Measurements from ENCODE around the gene HEMK1. TPM values are rescaled to one million over a fixed set of nuclear protein-coding genes. Genes with fewer than 3 reads are reported as not detected.

HEMK1 gene
- total and polyA plus RNA-seq, 4 donors = 11.0 to 21.3 (median 15.1) TPM

DNA sequence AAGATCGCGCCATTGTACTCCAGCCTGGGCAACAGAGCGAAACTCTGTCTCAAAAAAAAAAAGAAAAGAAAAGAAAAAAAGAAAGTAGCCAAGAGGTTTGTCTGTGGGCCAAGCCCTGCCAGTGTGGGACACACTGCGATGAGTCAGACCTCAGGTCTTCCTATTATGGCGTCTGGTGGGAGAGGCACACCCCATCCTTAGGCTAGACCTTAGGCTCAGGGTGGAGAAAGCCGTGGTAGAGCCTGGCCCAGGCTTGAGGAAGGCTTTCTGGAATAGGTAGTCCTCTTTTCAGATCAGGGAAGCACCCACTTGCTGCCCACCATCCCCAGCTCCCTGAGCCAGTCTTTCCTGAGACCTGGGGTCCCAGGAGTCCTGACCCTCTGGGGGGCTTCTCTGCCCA, 6.0 kb downstream of the HEMK1 start:
- ATAC-seq (ENCODE audit: low FRiP score) = no peak
- DNase-seq = no peak
- Histone ChIP-seq H3K27ac (ENCODE audit: low read depth in 1 of 2, low read length in 2 of 2) (no peak overlapping the region), H3K9me3 (ENCODE audit: control insufficient read depth, low read length) (no peaks in the 10 kb centered on the region), H3K4me3 (ENCODE audit: low read length in 2 of 2) (no peak overlapping the region), H3K27me3 (ENCODE audit: control insufficient read depth in 1 of 2, insufficient read depth in 2 of 2, low read length in 1 of 2) (no peaks in the 10 kb centered on the region), H3K4me1 (ENCODE audit: control insufficient read depth in 1 of 2, insufficient read depth in 2 of 2, low read length in 2 of 2) (no peaks in the 10 kb centered on the region), H3K36me3 (ENCODE audit: control insufficient read depth in 1 of 2, insufficient read depth in 2 of 2, low read length in 1 of 2) (no peaks in the 10 kb centered on the region)
- intact Hi-C loops (cut with DNase I) = loop anchor here in 1 of 2 donors (10.0 kb wide), 1 partner anchor 799 kb away; no protein-coding TSS in a partner anchor
- WGBS, 2 donors = 86 to 92% methylated on average over 6 of the region's 6 CpGs

DNA sequence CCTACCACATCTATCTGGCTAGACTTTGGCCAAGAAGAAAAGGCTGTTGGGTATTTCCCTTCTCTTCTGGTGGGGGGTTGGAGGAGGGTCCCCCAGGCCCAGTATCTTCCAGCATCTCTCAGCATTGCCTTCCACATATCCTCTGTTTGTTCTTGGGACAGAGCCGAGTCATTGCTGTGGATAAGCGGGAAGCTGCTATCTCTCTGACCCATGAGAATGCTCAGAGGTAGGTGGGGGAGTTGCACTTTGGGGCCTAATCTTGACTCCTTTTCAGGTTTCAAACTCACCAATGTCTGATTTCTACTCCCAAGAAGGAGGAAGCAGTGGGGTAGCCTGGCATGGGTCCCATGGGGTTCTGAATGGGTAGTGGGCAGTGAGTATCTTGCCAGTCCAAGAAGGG, 8.0 kb downstream of the HEMK1 start:
- DNase-seq (no peak), ATAC-seq (ENCODE audit: low FRiP score) (no peak)
- intact Hi-C loops (cut with DNase I) = loop anchor here in 1 of 2 donors (10.0 kb wide), 1 partner anchor 797 kb away; no protein-coding TSS in a partner anchor
- Histone ChIP-seq H3K36me3 (ENCODE audit: control insufficient read depth in 1 of 2, insufficient read depth in 2 of 2, low read length in 1 of 2) (no peaks in the 10 kb centered on the region), H3K27ac (ENCODE audit: low read depth in 1 of 2, low read length in 2 of 2) (no peak overlapping the region), H3K27me3 (ENCODE audit: control insufficient read depth in 1 of 2, insufficient read depth in 2 of 2, low read length in 1 of 2) (no peaks in the 10 kb centered on the region), H3K9me3 (ENCODE audit: control insufficient read depth, low read length) (no peaks in the 10 kb centered on the region), H3K4me3 (ENCODE audit: low read length in 2 of 2) (no peak overlapping the region), H3K4me1 (ENCODE audit: control insufficient read depth in 1 of 2, insufficient read depth in 2 of 2, low read length in 2 of 2) (no peaks in the 10 kb centered on the region)
- WGBS, 2 donors = 89 to 91% methylated on average over 2 of the region's 2 CpGs

DNA sequence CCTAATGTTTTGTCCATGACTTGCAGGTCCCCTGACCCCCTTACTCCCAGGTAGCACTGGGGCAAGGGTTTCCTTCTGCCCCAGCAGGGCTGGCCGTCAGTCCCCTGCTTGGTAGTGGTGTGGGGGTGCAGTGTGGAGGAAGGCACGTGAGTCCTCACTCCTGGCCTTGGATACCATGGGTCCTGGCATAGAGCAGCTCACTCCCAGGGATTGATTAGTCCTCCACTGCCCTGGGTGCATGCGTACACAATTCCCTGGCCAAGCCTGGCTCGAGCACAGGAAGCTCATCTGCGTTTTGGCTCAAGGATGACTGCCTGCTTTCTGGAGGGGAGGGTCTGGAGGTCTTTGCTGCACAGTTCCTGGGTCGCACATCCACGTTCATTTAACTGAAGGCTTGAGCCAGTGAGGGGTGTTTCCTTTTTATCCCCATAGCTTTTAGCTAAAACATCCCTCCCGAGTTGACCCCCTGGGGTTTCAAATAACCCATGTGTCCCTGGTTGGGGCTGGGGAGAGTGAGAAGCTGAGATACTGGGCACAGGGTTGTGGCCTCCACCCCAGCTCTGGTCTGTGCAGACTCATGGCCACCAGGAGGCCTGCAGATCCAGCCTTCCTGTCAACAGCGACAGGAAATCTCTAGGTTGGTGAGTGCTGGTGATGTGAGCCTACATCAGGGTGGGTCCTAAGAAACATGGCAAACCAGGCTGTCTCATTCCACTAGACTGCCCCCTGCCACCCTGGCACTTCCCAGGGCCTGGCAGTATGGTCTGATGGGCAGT, 11.5 kb downstream of the HEMK1 start:
- H3K4me1 ChIP-seq (ENCODE audit: control insufficient read depth in 1 of 2, insufficient read depth in 2 of 2, low read length in 2 of 2) = no peaks in the 10 kb centered on the region
- H3K9me3 ChIP-seq (ENCODE audit: control insufficient read depth, low read length) = no peaks in the 10 kb centered on the region
- H3K36me3 ChIP-seq (ENCODE audit: control insufficient read depth in 1 of 2, insufficient read depth in 2 of 2, low read length in 1 of 2) = no peaks in the 10 kb centered on the region
- H3K4me3 ChIP-seq (ENCODE audit: low read length in 2 of 2) = no peak overlapping the region
- H3K27me3 ChIP-seq (ENCODE audit: control insufficient read depth in 1 of 2, insufficient read depth in 2 of 2, low read length in 1 of 2) = no peaks in the 10 kb centered on the region
- no peak for ATAC-seq (ENCODE audit: low FRiP score)
- no peak overlapping the region for H3K27ac ChIP-seq (ENCODE audit: low read depth in 1 of 2, low read length in 2 of 2)
- no peak for DNase-seq
- intact Hi-C loops (cut with DNase I) = no loop called here
- 60 to 71% methylated on average over 9 of the region's 9 CpGs for WGBS, 2 donors

DNA sequence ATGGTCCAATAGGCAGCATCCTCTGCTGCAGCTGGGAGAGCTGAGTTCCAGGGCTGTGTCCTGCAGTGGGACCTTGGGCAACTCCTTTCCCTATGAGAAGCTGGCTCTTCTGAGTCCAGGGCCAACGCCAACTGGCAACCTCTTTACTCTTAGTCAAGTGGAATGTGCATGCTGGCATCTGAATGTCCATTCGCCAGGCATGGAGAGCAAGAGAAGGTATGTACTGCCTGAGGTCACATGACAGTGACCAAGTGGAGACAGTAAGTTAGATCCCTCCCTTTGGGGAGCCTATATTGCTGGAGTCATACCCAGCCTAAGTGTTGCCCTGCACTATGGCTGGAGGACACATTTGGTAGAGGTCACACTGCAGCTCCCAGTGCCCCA, 12.1 kb downstream of the HEMK1 start:
- Histone ChIP-seq H3K27me3 (ENCODE audit: control insufficient read depth in 1 of 2, insufficient read depth in 2 of 2, low read length in 1 of 2) (no peaks in the 10 kb centered on the region), H3K4me3 (ENCODE audit: low read length in 2 of 2) (no peak overlapping the region), H3K27ac (ENCODE audit: low read depth in 1 of 2, low read length in 2 of 2) (no peak overlapping the region), H3K9me3 (ENCODE audit: control insufficient read depth, low read length) (no peaks in the 10 kb centered on the region), H3K36me3 (ENCODE audit: control insufficient read depth in 1 of 2, insufficient read depth in 2 of 2, low read length in 1 of 2) (no peaks in the 10 kb centered on the region), H3K4me1 (ENCODE audit: control insufficient read depth in 1 of 2, insufficient read depth in 2 of 2, low read length in 2 of 2) (no peaks in the 10 kb centered on the region)
- intact Hi-C loops (cut with DNase I) = no loop called here
- no peak for DNase-seq
- WGBS, 2 donors = 43% methylated on average over 2 of the region's 2 CpGs
- no peak for ATAC-seq (ENCODE audit: low FRiP score)

DNA sequence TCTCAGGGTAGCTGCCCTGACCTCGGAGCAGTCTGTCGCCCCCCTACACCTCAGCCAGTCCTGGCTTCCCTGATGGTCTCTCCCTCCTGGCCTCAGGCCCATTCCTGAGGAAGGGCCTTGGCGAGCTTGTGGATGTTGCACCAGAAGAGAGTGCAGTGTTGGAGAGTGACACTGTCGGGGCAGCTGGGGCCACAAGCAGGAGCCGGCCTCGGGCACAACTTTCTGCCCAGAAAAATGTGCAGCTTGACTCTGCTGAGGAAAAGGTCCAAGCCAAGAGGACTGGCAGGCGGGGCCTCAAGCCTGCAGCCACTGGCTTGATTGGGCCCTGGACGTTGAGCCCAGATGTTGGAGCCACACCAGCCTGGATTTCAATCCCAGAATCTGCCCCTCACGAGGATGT, 12.8 kb downstream of the HEMK1 start:
- ATAC-seq (ENCODE audit: low FRiP score) = peak; percentile 27
- intact Hi-C loops (cut with DNase I) = no loop called here
- 27 to 35% methylated on average over 9 of the region's 9 CpGs for WGBS, 2 donors

DNA sequence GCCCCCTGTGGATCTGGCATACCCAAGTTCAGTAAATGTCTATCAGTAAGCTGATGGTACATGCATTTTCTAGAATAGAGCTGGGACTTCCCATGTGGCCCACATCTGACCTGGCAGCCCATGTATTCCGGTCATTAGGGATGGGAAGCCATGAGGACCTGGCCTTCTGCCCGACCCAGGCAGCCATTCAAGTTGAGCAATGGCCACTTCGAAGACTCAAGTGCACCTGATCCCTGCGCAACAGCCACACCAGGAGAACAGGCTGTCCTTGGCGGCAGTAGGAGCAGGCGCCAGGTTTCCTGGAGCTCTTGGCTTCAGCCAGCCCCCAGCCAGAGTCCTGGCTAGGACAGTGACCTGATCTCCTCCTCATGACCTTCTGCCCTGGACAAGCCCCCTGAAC, 14.6 kb downstream of the HEMK1 start:
- H3K4me1 ChIP-seq (ENCODE audit: control insufficient read depth in 1 of 2, insufficient read depth in 2 of 2, low read length in 2 of 2) = no peaks in the 10 kb centered on the region
- no peak overlapping the region for H3K4me3 ChIP-seq (ENCODE audit: low read length in 2 of 2)
- intact Hi-C loops (cut with DNase I) = no loop called here
- peak in 1 of 2 donors; percentile 56 for DNase-seq
- no peak overlapping the region for H3K27ac ChIP-seq (ENCODE audit: low read depth in 1 of 2, low read length in 2 of 2)
- no peaks in the 10 kb centered on the region for H3K27me3 ChIP-seq (ENCODE audit: control insufficient read depth in 1 of 2, insufficient read depth in 2 of 2, low read length in 1 of 2)
- no peaks in the 10 kb centered on the region for H3K36me3 ChIP-seq (ENCODE audit: control insufficient read depth in 1 of 2, insufficient read depth in 2 of 2, low read length in 1 of 2)
- ATAC-seq (ENCODE audit: low FRiP score) = no peak
- 87% methylated on average over 6 of the region's 6 CpGs for WGBS, 2 donors
- no peaks in the 10 kb centered on the region for H3K9me3 ChIP-seq (ENCODE audit: control insufficient read depth, low read length)

More for the DNA sequence above, 12.8 kb downstream of the HEMK1 start:
- H3K9me3 ChIP-seq (ENCODE audit: control insufficient read depth, low read length) = no peaks in the 10 kb centered on the region
- no peaks in the 10 kb centered on the region for H3K36me3 ChIP-seq (ENCODE audit: control insufficient read depth in 1 of 2, insufficient read depth in 2 of 2, low read length in 1 of 2)
- no peak overlapping the region for H3K27ac ChIP-seq (ENCODE audit: low read depth in 1 of 2, low read length in 2 of 2)
- H3K4me3 ChIP-seq (ENCODE audit: low read length in 2 of 2) = no peak overlapping the region
- H3K27me3 ChIP-seq (ENCODE audit: control insufficient read depth in 1 of 2, insufficient read depth in 2 of 2, low read length in 1 of 2) = no peaks in the 10 kb centered on the region
- DNase-seq = no peak
- no peaks in the 10 kb centered on the region for H3K4me1 ChIP-seq (ENCODE audit: control insufficient read depth in 1 of 2, insufficient read depth in 2 of 2, low read length in 2 of 2)

DNA sequence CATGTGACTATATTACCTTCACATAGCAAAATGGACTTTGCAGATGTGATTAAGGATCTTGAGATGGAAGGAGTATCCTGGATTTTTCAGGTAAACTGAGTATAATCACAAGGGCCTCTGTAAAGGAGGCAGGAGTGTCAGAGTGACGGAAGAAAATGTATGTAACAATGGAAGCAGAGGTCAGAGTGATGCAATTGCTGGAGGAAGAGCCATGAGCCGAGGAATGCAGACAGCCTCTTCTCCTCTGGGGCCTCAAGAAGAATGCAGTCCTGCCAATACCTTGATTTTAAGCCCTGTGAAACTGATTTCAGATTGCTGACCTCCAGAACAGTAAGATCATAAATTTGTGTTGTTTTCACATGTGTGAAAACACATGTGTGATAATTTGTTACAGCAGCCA, 15.1 kb downstream of the HEMK1 start:
- H3K4me1 ChIP-seq (ENCODE audit: control insufficient read depth in 1 of 2, insufficient read depth in 2 of 2, low read length in 2 of 2) = no peaks in the 10 kb centered on the region
- ATAC-seq (ENCODE audit: low FRiP score) (no peak), DNase-seq (no peak)
- intact Hi-C loops (cut with DNase I) = no loop called here
- no peak overlapping the region for H3K27ac ChIP-seq (ENCODE audit: low read depth in 1 of 2, low read length in 2 of 2)
- 78 to 81% methylated on average over 2 of the region's 2 CpGs for WGBS, 2 donors
- H3K9me3 ChIP-seq (ENCODE audit: control insufficient read depth, low read length) = no peaks in the 10 kb centered on the region
- H3K36me3 ChIP-seq (ENCODE audit: control insufficient read depth in 1 of 2, insufficient read depth in 2 of 2, low read length in 1 of 2) = no peaks in the 10 kb centered on the region
- no peaks in the 10 kb centered on the region for H3K27me3 ChIP-seq (ENCODE audit: control insufficient read depth in 1 of 2, insufficient read depth in 2 of 2, low read length in 1 of 2)
- H3K4me3 ChIP-seq (ENCODE audit: low read length in 2 of 2) = no peak overlapping the region

DNA sequence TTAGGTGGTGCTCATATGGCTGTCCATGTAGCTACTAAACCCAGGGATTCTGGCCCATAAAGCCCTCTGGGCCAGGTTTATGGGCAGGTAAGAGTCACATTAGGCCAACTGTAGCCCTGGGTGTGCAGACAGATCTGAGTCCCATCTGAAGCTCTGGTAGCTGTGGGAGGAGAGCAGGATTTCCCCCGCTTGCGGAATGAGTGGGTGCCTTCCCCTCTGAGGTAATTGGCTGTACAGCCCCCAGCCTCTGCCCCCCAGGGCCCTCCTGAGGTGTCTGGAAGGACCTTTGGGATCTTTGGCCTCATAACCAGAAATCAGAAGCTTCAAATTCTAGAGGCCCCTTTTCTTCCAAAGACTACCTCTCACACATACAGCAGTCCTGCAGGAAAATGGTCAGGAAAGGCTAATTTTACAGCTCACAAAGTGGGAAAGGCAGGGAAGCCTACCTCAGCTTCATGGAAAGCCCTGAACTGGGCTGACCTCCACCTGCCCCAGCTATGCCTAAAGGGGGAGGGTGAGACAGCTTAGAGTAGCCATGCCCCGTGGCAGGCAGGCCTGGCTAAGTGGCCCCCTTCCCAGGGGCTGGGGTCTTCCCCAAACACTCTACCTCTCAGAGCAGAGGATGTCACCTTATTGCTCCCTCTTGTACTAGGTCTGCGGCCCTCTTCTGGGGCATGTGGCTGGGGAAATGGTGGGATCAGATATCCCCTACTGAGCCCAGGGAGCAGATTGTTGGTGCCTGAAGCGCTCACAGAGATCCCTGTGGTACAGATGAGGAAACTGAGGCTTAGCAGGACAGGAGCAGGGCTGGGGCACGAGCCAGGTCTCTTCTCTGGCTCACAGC, 16.8 kb downstream of the HEMK1 start:
- DNase-seq (no peak), ATAC-seq (ENCODE audit: low FRiP score) (no peak)
- Histone ChIP-seq H3K9me3 (ENCODE audit: control insufficient read depth, low read length) (no peaks in the 10 kb centered on the region), H3K27ac (ENCODE audit: low read depth in 1 of 2, low read length in 2 of 2) (no peak overlapping the region), H3K36me3 (ENCODE audit: control insufficient read depth in 1 of 2, insufficient read depth in 2 of 2, low read length in 1 of 2) (no peaks in the 10 kb centered on the region), H3K4me3 (ENCODE audit: low read length in 2 of 2) (no peak overlapping the region), H3K4me1 (ENCODE audit: control insufficient read depth in 1 of 2, insufficient read depth in 2 of 2, low read length in 2 of 2) (no peaks in the 10 kb centered on the region), H3K27me3 (ENCODE audit: control insufficient read depth in 1 of 2, insufficient read depth in 2 of 2, low read length in 1 of 2) (no peaks in the 10 kb centered on the region)
- 90 to 91% methylated on average over 6 of the region's 6 CpGs for WGBS, 2 donors
- intact Hi-C loops (cut with DNase I) = no loop called here

DNA sequence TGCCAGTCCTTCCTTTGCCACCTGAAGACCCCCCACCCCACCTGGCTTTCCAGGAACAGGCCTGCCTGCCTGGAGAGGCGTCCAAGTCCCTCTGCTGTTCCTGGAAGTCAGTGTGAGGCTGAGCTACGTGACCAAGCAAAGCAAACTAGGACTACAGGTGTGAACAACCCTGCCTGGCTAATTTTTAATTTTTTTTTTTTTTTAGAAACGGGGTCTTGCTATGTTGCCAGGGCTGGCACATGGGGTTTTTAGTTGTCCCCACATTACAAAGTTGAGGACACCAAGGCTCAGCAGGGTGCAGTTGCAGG, 17.4 kb downstream of the HEMK1 start:
- Histone ChIP-seq H3K9me3 (ENCODE audit: control insufficient read depth, low read length) (no peaks in the 10 kb centered on the region), H3K4me1 (ENCODE audit: control insufficient read depth in 1 of 2, insufficient read depth in 2 of 2, low read length in 2 of 2) (no peaks in the 10 kb centered on the region), H3K27ac (ENCODE audit: low read depth in 1 of 2, low read length in 2 of 2) (no peak overlapping the region), H3K36me3 (ENCODE audit: control insufficient read depth in 1 of 2, insufficient read depth in 2 of 2, low read length in 1 of 2) (no peaks in the 10 kb centered on the region), H3K27me3 (ENCODE audit: control insufficient read depth in 1 of 2, insufficient read depth in 2 of 2, low read length in 1 of 2) (no peaks in the 10 kb centered on the region), H3K4me3 (ENCODE audit: low read length in 2 of 2) (no peak overlapping the region)
- WGBS, 2 donors = 74 to 80% methylated on average over 3 of the region's 3 CpGs
- no peak for ATAC-seq (ENCODE audit: low FRiP score)
- intact Hi-C loops (cut with DNase I) = no loop called here
- DNase-seq = no peak

Data from aorta (tissue), 5 donors.